Natural killer cell (primary cell): ENCODE data around the gene PHACTR3. TPM values are rescaled to one million over a fixed set of nuclear protein-coding genes. Genes with fewer than 3 reads are reported as not detected.

Experiments
- ATAC-seq, 3 donors: fragments of 150-1000 bp in 2 of 3; fragments of 200-7000 bp in 1 of 3; cut with Tn5 transposase; 1 replicate in 1 of 3; 2 replicates in 2 of 3; pipeline ENCODE4 v1.10.0; 2021; ENCODE audit warnings: mild to moderate bottlenecking in 2 of 3, moderate library complexity in 2 of 3
- DNase-seq, 2 donors: peaks; one replicate each; pipeline versions ENCODE4 v3.0.0 to v3.0.0-alpha.2; 2013 to 2021; ENCODE audit warnings: mixed read lengths in 1 of 2
- H3K27ac ChIP-seq: one replicate; pipeline ENCODE4 v1.5.1; 2013; ENCODE audit warnings: mild to moderate bottlenecking, low read length
- H3K27me3 ChIP-seq: one replicate; pipeline ENCODE4 v1.6.1; 2013; ENCODE audit warnings: low read length; ENCODE audit not compliant: control insufficient read depth, insufficient read depth
- H3K36me3 ChIP-seq: one replicate; pipeline ENCODE4 v1.6.1; 2013; ENCODE audit warnings: low read length; ENCODE audit not compliant: control insufficient read depth, insufficient read depth
- H3K4me1 ChIP-seq: one replicate; pipeline ENCODE4 v1.6.1; 2013; ENCODE audit warnings: low read length; ENCODE audit not compliant: control insufficient read depth, insufficient read depth
- H3K4me3 ChIP-seq: one replicate; pipeline ENCODE4 v1.5.1; 2013; ENCODE audit warnings: low read length
- H3K9me3 ChIP-seq: one replicate; pipeline ENCODE4 v1.6.1; 2013; ENCODE audit warnings: low read length; ENCODE audit not compliant: control insufficient read depth, insufficient read depth
- H3K27ac Mint-ChIP-seq, 2 donors: one replicate each; pipeline ENCODE4 v1.8.0; 2022; ENCODE audit warnings: mild to moderate bottlenecking in 2 of 2, mixed read lengths in 2 of 2, moderate library complexity in 1 of 2
- H3K27me3 Mint-ChIP-seq, 2 donors: one replicate each; pipeline ENCODE4 v1.8.0; 2022; ENCODE audit warnings: low read depth in 2 of 2, mixed read lengths in 2 of 2
- H3K36me3 Mint-ChIP-seq: one replicate; pipeline ENCODE4 v1.8.0; 2022; ENCODE audit warnings: mixed read lengths
- H3K4me1 Mint-ChIP-seq, 2 donors: one replicate each; pipeline ENCODE4 v1.8.0; 2022; ENCODE audit warnings: mixed read lengths in 2 of 2
- H3K4me3 Mint-ChIP-seq: one replicate; pipeline ENCODE4 v1.8.0; 2022; ENCODE audit warnings: mild to moderate bottlenecking, moderate library complexity, mixed read lengths
- H3K9me3 Mint-ChIP-seq, 2 donors: one replicate each; pipeline ENCODE4 v1.8.0; 2022; ENCODE audit warnings: mixed read lengths in 2 of 2
- CTCF ChIP-seq: fragments of 200-600 bp; IDR thresholded peaks from one replicate; pipeline ENCODE4 v1.8.0; 2022; ENCODE audit warnings: antibody characterized with exemption
- WGBS: methylation state at CpG from one replicate; pipeline ENCODE4 v1.1.7; 2013; ENCODE audit warnings: missing lambda C conversion rate; ENCODE audit not compliant: insufficient coverage; 5-methylcytosine and 5-hydroxymethylcytosine counted together
- intact Hi-C: fragments of 100-400 bp; cut with micrococcal nuclease; formaldehyde crosslinking; loops from one replicate; pipeline ENCODE4 v1.14.2; 2022
- total RNA-seq, 4 donors: library from RNA; stranded (reverse); fragments of 120-200 nt in 1 of 4; gene quantifications; one replicate each; pipeline versions ENCODE4 v1.2.3 to v1.2.4, GENCODE V29; 2013 to 2022

The PHACTR3 gene
- total RNA-seq, 3 donors from 2014 or later (not counting 1 experiment from before 2014, with no cell fraction given), result not detected

GRCh38 chr20:59577809-59578435, 26.4 kb upstream of the PHACTR3 start:
- Histone ChIP-seq H3K9me3 (no peaks in the 10 kb centered on the region), H3K27ac (no peak overlapping the region), H3K4me1 (no peaks in the 10 kb centered on the region), H3K36me3 (no peaks in the 10 kb centered on the region), H3K27me3 (peaks cover 12% of the 10 kb centered on the region), H3K4me3 (no peak overlapping the region)
- ATAC-seq (no peak), DNase-seq (no peak)
- no peaks in the 10 kb centered on the region for H3K4me1 Mint-ChIP-seq
- WGBS, result 49% methylated on average over 18 of the region's 18 CpGs
- peaks cover 32 to 45% of the 10 kb centered on the region in 2 donors for H3K27me3 Mint-ChIP-seq
- TF ChIP-seq CTCF, result no peak
- intact Hi-C loops, result no loop called here
- H3K9me3 Mint-ChIP-seq, result no peaks in the 10 kb centered on the region
- H3K27ac Mint-ChIP-seq, result no peak overlapping the region
- H3K4me3 Mint-ChIP-seq, result no peak overlapping the region
- no peaks in the 10 kb centered on the region for H3K36me3 Mint-ChIP-seq

- ATAC-seq, result no peak
Measured at GRCh38 chr20:59578436-59579403, 25.6 kb upstream of the PHACTR3 start.

GRCh38 chr20:59579404-59580145, 24.8 kb upstream of the PHACTR3 start:
- no peak for DNase-seq
- Histone ChIP-seq H3K27ac (no peak overlapping the region), H3K9me3 (no peaks in the 10 kb centered on the region), H3K4me1 (no peaks in the 10 kb centered on the region), H3K27me3 (peaks cover 12% of the 10 kb centered on the region), H3K4me3 (no peak overlapping the region), H3K36me3 (no peaks in the 10 kb centered on the region)
- no peak for ATAC-seq
- Mint-ChIP-seq H3K9me3 (no peaks in the 10 kb centered on the region), H3K27me3 (peaks cover 32 to 37% of the 10 kb centered on the region in 2 donors), H3K27ac (no peak overlapping the region), H3K4me3 (no peak overlapping the region), H3K4me1 (no peaks in the 10 kb centered on the region), H3K36me3 (no peaks in the 10 kb centered on the region)
- intact Hi-C loops, result no loop called here
- TF ChIP-seq CTCF, result no peak
- 73% methylated on average over 12 of the region's 12 CpGs for WGBS

More at GRCh38 chr20:59578436-59579403, 25.6 kb upstream of the PHACTR3 start:
- Mint-ChIP-seq H3K27ac (no peak overlapping the region), H3K4me1 (no peaks in the 10 kb centered on the region), H3K27me3 (peaks cover 32 to 39% of the 10 kb centered on the region in 2 donors), H3K9me3 (no peaks in the 10 kb centered on the region), H3K36me3 (no peaks in the 10 kb centered on the region), H3K4me3 (no peak overlapping the region)
- DNase-seq, result no peak
- Histone ChIP-seq H3K27me3 (peaks cover 12% of the 10 kb centered on the region), H3K4me3 (no peak overlapping the region), H3K36me3 (no peaks in the 10 kb centered on the region), H3K9me3 (no peaks in the 10 kb centered on the region), H3K4me1 (no peaks in the 10 kb centered on the region), H3K27ac (no peak overlapping the region)
- TF ChIP-seq CTCF, result no peak
- intact Hi-C loops, result no loop called here
- whole genome bisulfite sequencing, result 82% methylated on average over 18 of the region's 18 CpGs
